T-helper 2 cell treated with Interferon-gamma antibody and Interleukin-4, amounts not matched to agents 5 μg/mL and 100 μg/mL, for 36 hours (primary cell): ENCODE results near the gene ACSF3.

Source experiments
- DNase-seq: peaks from one replicate; pipeline ENCODE4 v3.0.0; 2021; ENCODE audit warnings: low spot score
- H3K27ac Mint-ChIP-seq: one replicate; pipeline ENCODE4 v1.8.0; 2021; ENCODE audit warnings: mild to moderate bottlenecking, mixed read lengths
- H3K27me3 Mint-ChIP-seq: one replicate; pipeline ENCODE4 v1.8.0; 2021; ENCODE audit warnings: low read depth, mixed read lengths
- H3K36me3 Mint-ChIP-seq: one replicate; pipeline ENCODE4 v1.8.0; 2021; ENCODE audit warnings: low read depth, mixed read lengths
- H3K4me1 Mint-ChIP-seq: one replicate; pipeline ENCODE4 v1.8.0; 2021; ENCODE audit warnings: low read depth, mixed read lengths
- H3K4me3 Mint-ChIP-seq: one replicate; pipeline ENCODE4 v1.8.0; 2022; ENCODE audit warnings: mild to moderate bottlenecking, moderate library complexity, mixed read lengths
- H3K9me3 Mint-ChIP-seq: one replicate; pipeline ENCODE4 v1.8.0; 2021; ENCODE audit warnings: mixed read lengths

The ACSF3 gene

DNA sequence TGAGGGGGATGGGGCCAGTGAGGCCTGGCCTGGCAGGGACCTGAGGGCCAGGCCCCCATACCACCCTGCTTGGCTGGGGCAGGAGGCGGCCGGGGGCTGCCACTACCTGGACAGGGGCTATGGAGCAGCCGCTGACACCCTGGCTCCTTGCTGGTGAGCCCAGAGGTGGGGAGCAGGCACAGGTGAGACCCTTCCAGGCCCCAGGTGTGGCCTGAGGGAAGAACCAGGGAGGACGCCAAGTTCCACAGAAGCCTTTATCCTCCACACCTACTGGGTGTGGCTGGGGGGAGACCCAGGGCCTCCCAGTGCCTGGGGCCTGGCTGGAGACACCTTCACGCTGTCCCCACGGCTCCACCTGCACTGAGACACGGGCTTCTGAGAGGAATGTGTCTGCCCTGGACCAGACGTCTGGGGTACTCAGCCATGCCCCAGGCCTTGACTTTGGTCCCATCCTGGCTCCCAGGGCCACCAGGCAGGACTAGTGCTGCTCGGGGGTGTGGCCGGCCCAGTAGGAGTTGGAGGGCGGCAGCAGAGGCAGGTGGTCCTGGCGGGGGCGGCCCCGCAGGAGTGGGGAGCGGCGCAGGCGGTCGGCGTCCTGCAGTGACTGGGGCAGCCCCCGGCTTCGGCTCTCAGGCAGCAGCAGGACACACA lies 102.0 kb downstream of the ACSF3 start:
- Mint-ChIP-seq H3K4me3 (no peak overlapping the region), H3K4me1 (peaks cover 2% of the 10 kb centered on the region), H3K36me3 (no peaks in the 10 kb centered on the region), H3K27ac (no peak overlapping the region), H3K27me3 (peaks cover 8% of the 10 kb centered on the region), H3K9me3 (no peaks in the 10 kb centered on the region)
- no peak for DNase-seq

DNA sequence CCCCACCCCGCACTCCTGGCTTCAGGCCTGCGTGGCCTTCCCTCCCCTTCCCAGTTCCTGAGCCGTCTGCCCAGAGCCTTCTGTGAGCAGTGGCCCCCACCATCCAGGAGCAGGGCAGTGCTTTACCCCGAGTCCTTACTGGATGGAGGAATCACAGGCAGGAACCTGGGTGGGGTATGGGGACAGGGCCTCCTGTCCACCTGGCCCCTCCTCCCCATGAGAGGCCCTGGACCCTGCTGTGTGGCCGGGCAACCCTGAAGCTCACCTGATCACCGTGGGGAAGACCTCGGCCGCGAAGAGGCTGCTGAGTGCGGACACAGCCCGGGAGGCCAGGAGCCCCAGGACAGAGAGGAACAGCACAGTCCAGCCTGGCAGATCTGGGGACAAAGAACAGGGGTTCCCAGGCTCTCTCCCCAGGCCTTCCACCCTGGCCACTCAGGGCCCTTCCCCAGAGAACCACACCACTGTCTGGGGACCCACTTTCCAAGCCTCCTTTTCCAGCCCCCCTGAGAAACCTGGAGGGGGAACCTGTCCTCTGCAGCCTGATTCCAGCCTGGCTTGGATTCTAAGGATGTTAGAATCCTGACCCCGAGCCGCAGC lies 103.5 kb downstream of the ACSF3 start:
- H3K4me1 Mint-ChIP-seq: peaks cover 3% of the 10 kb centered on the region
- H3K4me3 Mint-ChIP-seq: no peak overlapping the region
- H3K9me3 Mint-ChIP-seq: no peaks in the 10 kb centered on the region
- peaks cover 10% of the 10 kb centered on the region for H3K27me3 Mint-ChIP-seq
- H3K27ac Mint-ChIP-seq: no peak overlapping the region
- DNase-seq: no peak
- H3K36me3 Mint-ChIP-seq: no peaks in the 10 kb centered on the region

DNA sequence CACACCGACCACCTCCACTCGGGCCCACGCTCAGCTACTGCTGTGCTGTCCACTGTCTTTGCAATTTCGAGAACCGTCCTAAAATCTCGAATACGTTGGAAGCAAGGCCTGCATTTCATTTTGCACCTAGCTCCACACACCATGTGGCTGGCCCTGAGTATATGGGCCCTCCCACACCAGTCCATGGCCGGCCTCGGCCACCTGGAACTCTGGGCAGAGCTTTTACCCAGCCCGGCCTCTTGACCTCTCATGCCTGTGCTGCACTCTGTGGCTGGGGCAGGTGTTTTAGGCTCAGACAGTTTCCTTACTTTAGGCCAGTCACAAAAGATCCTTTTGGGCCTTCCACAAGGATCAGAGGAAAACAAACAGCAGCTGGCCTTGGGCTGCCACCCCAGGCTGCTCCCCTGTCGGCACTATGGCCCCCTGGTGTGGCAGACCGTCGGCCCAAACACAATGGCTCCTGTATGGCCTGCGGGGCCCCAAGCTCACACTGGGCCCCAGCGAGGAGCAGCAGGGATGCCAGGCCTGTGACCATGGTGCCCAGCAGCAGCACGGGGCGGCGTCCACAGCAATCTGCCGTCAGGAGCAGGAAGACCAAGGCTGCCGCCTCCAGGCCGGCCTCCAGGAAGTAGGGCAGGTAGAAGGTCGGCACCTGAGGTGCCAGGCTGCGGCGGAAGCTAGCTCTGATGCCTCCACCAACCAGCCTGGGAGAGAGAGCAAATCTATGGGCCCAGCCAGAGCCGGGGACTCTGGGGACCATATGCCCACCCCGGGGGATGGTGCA lies 104.2 kb downstream of the ACSF3 start:
- H3K4me3 Mint-ChIP-seq: no peak overlapping the region
- H3K9me3 Mint-ChIP-seq: no peaks in the 10 kb centered on the region
- H3K4me1 Mint-ChIP-seq: peaks cover 4% of the 10 kb centered on the region
- no peak overlapping the region for H3K27ac Mint-ChIP-seq
- peaks cover 14% of the 10 kb centered on the region for H3K27me3 Mint-ChIP-seq
- DNase-seq: no peak
- no peaks in the 10 kb centered on the region for H3K36me3 Mint-ChIP-seq

DNA sequence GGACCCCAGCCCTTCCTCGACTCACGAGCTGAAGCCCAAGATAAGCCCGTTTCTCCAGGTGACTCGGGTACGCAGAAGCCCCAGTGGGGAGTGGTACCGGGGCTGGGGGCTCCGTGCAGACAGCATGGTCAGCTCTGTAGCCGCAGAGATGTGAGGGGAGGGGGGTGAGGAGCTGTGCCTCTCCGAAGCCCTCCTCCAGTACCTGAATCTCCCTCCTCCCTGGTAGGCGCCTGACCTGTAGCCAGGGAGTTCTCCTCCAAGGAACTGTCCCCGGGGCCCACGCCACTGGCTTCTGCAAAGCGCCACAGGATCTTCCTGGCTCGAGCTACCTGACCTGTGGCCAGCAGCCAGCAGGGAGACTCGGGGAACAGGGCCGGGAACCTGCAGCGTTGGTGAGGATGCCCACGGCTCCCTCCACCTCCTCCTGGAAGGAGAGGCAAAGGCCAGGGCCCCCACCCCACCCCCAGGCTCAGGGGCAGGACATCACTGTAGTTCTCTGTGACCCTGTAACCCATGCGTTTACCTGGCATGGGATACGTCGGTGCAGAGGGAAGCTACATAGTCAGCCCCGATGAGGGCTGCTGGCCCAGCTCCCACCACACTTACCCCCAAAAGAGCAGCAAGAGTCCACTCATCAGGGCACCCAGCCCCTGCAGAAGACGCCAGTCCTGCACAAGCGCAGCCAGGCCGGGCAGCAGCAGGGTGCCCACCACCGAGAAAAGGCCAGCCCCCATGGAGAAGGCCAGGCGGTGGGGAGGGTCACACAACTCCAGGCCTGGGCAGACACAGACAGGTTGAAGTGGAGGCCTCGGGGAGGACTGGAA lies 105.0 kb downstream of the ACSF3 start:
- Mint-ChIP-seq H3K4me3 (no peak overlapping the region), H3K9me3 (no peaks in the 10 kb centered on the region), H3K27me3 (peaks cover 22% of the 10 kb centered on the region)

DNA sequence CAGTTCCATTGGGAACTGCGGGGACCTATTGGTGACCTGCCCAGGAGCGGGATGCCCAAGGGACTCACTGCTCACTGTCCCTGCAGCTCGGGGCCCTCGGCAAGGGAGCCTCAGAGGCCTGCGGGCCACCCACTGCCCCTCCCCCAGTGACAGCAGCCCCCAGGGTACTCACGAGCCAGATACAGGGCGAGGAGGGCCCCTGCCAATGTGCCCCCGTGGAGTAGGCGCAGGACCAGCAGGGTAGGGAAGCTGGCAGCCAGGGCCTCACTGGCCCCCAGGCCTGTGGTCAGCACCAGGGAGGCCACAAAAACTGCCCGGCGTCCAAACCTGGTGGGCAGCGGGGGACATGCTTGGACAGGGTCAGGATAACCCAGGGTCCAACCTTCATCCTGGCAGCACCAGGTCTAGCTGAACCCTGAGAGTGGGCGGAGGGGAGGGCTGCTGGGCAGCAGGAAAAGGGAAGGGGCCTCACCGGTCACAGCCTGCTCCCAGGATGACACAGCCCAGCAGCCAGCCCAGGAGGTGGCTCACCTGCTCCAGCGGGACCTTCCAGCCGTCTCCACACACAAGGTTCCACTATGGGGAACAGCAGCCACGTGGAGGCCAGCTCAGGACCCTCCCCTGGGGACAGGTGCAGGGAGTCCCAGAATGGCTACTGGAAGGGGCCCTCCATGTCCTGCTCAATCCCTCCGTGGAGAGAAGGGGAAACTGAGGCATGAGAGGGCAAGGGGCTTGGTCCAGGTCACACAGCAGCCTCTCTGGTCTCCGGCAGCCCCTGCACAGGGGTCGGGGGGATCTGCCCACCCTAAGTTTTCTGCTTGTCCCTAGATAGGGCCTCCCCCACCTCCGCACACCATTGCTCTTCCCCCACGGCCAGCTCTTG lies 105.8 kb downstream of the ACSF3 start:
- peaks cover 6% of the 10 kb centered on the region for H3K4me1 Mint-ChIP-seq
- no peaks in the 10 kb centered on the region for H3K36me3 Mint-ChIP-seq
- no peak overlapping the region for H3K27ac Mint-ChIP-seq
- DNase-seq: no peak
- peaks cover 29% of the 10 kb centered on the region for H3K27me3 Mint-ChIP-seq
- peak overlapping the region; percentile 15 for H3K4me3 Mint-ChIP-seq
- H3K9me3 Mint-ChIP-seq: no peaks in the 10 kb centered on the region

More for the DNA sequence above, 105.0 kb downstream of the ACSF3 start:
- Mint-ChIP-seq H3K4me1 (peaks cover 6% of the 10 kb centered on the region), H3K27ac (no peak overlapping the region), H3K36me3 (no peaks in the 10 kb centered on the region)
- no peak for DNase-seq

DNA sequence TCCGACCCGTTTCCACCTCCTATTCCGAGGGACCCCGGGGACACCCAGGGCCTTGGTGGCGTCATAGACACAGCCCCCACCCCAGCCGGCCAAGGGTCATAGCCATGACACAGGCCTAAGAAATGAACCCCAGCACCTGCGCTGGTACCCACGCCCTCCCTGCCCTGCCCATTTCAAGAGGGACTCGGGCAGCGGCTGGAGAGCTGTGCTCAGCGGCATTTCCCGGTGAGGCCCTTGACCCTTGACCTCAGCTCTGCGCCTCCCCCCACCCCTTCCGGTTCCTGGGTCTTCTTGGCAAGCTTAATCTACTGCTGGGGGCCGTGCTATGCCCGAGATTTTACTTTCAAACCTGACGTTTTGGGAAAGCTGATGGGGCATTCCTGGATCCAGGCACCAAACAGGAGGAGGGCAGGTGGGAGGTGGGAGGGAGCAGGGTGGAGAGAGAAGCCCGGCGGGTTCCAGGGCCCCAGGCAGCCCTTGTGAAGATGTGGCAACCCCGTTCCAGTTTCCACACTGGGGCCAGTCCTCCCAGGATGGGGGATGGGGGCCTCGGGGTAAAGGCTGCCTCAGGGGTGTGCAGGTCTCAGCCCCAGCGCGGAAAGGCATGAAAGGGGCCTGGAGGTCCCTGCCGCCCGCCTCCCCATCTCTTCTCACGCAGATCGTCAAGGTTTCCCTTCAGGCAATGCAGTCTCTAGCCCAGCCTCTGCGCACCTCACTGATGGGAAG lies 106.6 kb downstream of the ACSF3 start, which contains the start of gene SLC22A31:
TSS of gene SLC22A31 (minus strand) at position 414 of the 726 bp plus-strand sequence. CDS start at position 378, 36 bp downstream.
- peak within 1 kb of the TSS; percentile 51 for H3K4me3 Mint-ChIP-seq
- H3K36me3 Mint-ChIP-seq: no peaks in the 10 kb centered on the region
- H3K27me3 Mint-ChIP-seq: peaks cover 32% of the 10 kb centered on the region
- no peak for DNase-seq
- H3K4me1 Mint-ChIP-seq: peaks cover 6% of the 10 kb centered on the region
- H3K27ac Mint-ChIP-seq: no peak within 1 kb of the TSS
- no peaks in the 10 kb centered on the region for H3K9me3 Mint-ChIP-seq

DNA sequence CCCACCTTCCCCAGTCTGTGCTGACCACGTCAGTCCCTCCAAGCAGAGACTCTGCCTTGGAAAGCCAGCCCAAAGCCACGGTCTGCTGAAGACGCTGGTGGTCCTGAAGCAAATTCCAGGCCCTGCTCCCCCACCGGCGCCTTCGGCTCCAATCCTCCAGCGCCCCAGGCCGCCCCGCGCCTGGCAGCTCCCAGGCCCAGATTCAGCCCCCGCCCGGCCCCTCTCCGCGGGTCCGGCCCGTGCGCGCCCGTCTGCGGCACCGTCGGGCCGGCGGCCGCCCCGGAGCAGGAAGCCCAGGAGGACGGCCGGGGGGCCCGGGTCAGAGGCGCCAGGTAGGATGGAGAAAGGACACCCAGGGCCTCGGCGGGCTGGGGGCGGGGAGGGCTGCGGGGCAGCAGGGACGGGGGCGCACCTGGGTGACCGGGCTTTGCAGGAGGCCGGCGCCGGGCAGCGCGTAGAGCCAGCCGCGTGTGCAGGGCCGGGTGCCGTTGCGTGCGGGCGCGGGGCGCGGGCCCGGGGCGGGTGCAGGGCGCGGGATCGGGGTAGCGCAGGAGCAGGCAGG lies 107.3 kb downstream of the ACSF3 start:
- peaks cover 32% of the 10 kb centered on the region for H3K27me3 Mint-ChIP-seq
- H3K4me3 Mint-ChIP-seq: peak overlapping the region; percentile 51
- H3K36me3 Mint-ChIP-seq: no peaks in the 10 kb centered on the region
- H3K4me1 Mint-ChIP-seq: peaks cover 6% of the 10 kb centered on the region
- no peaks in the 10 kb centered on the region for H3K9me3 Mint-ChIP-seq
- no peak overlapping the region for H3K27ac Mint-ChIP-seq
- DNase-seq: no peak

DNA sequence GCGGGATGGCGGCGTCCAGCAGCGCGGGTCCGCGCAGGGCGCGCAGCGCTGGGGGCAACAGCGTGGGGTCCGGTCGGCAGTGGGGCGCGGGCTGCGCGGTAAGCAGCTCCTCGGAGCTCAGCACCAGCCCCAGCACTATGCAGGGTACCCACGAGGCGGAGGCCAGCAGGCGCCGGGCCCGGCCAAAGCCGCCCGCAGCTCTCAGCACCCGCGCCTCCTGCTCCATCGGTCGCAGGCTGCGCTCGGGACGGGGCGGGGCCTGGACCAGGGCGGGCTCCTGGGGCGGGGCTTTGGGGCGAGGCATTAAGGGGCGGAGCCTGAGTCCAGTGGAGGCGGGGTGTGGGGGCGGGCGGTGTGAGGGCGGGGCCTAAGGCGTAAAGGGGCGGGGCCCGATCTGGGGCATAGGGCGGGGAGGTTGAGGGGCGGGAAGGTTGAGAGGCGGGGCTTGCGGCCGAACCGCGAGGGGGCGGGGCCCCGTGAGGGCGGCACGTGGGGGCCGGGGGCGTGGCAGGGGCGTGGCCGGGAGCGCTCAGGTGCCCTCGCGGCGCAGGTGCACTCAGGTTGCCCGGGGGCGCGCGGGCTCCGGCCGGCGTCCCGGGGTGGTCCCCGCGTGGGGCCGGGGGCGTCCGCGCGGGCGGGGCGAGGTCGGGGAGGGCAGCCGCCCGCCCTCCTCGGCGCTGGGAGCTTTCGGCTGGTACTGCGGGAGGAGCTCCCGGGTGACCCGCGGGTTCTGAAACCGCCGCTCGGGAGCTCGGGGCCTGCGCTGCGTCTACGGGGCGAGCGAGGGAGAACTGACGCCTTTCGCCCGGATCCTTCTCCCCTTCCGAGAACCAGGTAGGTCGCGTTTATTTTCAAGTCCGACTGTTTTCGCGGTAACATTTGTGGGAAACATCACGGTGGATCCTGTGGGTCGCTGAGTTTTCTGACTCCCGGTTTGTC lies 108.1 kb downstream of the ACSF3 start:
- H3K36me3 Mint-ChIP-seq: no peaks in the 10 kb centered on the region
- no peaks in the 10 kb centered on the region for H3K9me3 Mint-ChIP-seq
- DNase-seq: peak; percentile 69
- H3K4me3 Mint-ChIP-seq: peak overlapping the region; percentile 24
- H3K4me1 Mint-ChIP-seq: peaks cover 6% of the 10 kb centered on the region
- no peak overlapping the region for H3K27ac Mint-ChIP-seq
- peaks cover 32% of the 10 kb centered on the region for H3K27me3 Mint-ChIP-seq

DNA sequence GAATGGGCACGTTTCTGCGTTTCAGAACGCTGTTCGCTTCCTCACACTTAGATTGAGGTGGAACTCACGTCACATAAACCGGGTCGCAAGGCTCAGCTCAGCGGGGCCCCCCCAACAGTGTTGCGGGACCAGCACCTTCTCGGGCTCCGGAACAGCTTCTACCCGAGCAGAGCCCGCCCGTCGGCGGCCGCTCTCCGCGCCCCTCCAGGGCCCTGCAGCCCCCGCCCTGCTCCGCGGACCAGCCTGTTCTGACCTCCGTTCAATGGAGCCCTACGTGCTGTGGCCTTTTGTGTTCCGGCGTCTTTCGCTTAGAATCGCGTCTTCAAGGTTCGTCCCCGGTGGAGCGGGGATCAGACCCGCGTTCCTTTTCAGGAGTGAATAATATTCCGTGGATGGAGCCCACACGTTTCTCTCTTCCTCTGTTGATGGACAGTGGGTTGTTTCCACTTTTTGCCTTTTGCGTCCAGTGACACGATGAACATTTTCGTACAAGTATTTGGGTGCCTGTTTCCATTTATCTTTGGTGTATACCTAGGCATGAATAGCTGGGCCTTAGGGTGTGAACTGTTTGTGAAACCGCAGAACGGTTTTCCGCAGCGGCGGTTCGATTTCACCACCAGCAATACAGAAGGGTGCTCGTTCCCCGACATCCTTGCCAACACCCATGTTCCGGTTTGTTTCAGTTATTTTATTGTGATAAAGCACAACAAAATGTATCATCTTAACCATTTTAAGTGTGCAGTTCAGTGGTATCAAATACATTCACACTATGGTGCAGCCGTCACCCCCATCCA lies 109.0 kb downstream of the ACSF3 start:
- Mint-ChIP-seq H3K36me3 (no peaks in the 10 kb centered on the region), H3K4me1 (peaks cover 6% of the 10 kb centered on the region), H3K9me3 (no peaks in the 10 kb centered on the region), H3K27ac (peak overlapping the region; percentile 42), H3K4me3 (peak overlapping the region; percentile 38), H3K27me3 (peaks cover 32% of the 10 kb centered on the region)
- no peak for DNase-seq
